ENCODE results near the gene NUDT1.

The NUDT1 gene

GRCh38 chr7:2224491-2224928 lies 17.5 kb upstream of the NUDT1 start:
- FAIRE-seq = no peak
- DNase-seq (ENCODE audit: insufficient read length, low spot score) = no peak
- no peak for TF ChIP-seq CTCF (IDR thresholded peaks at IDR 0.05; ENCODE audit: insufficient read depth, missing control alignments)

DNA sequence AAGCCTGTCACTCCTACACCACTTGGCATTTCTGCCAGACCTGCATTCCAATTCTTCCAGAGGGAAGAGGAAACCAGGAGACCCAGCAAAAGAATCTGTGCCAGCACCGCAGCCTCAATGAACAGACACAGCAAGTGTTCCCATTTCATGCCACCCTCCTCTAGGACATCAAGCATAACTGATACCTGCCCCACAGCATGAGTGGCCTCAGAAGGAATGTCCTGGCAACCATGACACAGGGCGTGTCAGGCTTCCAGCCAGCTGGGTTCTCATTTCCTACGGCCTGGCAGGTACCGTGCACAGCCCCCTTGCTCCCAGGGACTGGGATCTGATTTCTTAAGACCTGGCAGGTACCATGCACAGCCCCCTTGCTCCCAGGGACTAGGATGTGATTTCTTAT lies 17.1 kb upstream of the NUDT1 start:
- FAIRE-seq (no peak), DNase-seq (ENCODE audit: insufficient read length, low spot score) (no peak)
- TF ChIP-seq CTCF (IDR thresholded peaks at IDR 0.05; ENCODE audit: insufficient read depth, missing control alignments) = no peak

- no peak for TF ChIP-seq CTCF (IDR thresholded peaks at IDR 0.05; ENCODE audit: insufficient read depth, missing control alignments)
- DNase-seq (ENCODE audit: insufficient read length, low spot score) (no peak), FAIRE-seq (no peak)
Measured at GRCh38 chr7:2225336-2225735, 16.7 kb upstream of the NUDT1 start.

DNA sequence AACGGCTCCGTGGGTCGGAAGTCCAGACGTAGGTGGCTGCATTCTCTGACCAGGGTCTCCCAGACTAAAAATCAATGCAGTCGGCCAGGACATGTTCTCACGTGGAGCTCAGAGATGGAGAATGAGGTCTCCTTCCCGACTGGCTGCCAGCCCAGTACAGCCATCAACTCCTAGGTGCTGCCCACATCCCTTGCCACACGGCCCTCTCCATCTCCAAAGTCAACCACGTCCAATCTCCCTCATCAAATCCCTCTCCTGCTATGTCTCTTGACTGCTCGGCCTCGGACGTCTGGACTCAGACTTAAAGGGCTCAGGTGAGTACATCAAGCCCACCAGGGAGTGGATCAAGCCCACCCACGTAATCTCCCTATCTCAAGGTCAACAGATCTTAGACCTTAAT lies 16.2 kb upstream of the NUDT1 start:
- TF ChIP-seq CTCF (IDR thresholded peaks at IDR 0.05; ENCODE audit: insufficient read depth, missing control alignments) = no peak
- no peak for DNase-seq (ENCODE audit: insufficient read length, low spot score)
- FAIRE-seq = no peak

DNA sequence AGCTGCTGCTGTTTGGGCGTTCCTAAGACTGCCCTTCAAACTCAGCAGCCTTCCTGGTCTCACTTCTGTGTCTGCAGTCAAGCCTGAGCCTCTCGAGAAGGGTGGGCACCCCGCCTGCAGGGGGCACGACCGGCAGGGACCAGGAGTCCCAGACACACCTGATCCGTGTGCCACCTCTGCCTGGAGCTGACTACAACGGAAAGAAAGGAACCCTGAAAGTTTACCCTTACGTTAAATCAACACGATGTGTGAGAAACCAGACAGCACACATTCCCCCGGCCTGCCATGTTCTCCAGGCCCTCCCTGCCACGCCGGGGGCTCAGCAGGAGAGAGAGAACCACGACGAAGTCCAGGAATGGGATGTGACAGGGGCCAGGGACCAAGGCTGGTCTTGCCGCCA lies 14.3 kb upstream of the NUDT1 start:
- DNase-seq (ENCODE audit: insufficient read length, low spot score) (no peak), FAIRE-seq (no peak)
- no peak for TF ChIP-seq CTCF (IDR thresholded peaks at IDR 0.05; ENCODE audit: insufficient read depth, missing control alignments)

- no peak for TF ChIP-seq CTCF (IDR thresholded peaks at IDR 0.05; ENCODE audit: insufficient read depth, missing control alignments)
- FAIRE-seq (no peak), DNase-seq (ENCODE audit: insufficient read length, low spot score) (no peak)
Measured at GRCh38 chr7:2228921-2229320, 13.1 kb upstream of the NUDT1 start.

- no peak for DNase-seq (ENCODE audit: insufficient read length, low spot score)
- FAIRE-seq = no peak
- TF ChIP-seq CTCF (IDR thresholded peaks at IDR 0.05; ENCODE audit: insufficient read depth, missing control alignments) = no peak
Measured at GRCh38 chr7:2229467-2229866, 12.6 kb upstream of the NUDT1 start.
